IMR-90 (cell line): ENCODE results near the gene ZBTB44. TPM values are rescaled to one million over a fixed set of nuclear protein-coding genes. Genes with fewer than 3 reads are reported as not detected.

ENCODE experiments used
- ATAC-seq: fragments of 200-7000 bp; cut with Tn5 transposase; 2 replicates; pipeline ENCODE4 v1.9.1; 2020; ENCODE audit warnings: low read depth, mild to moderate bottlenecking, moderate library complexity
- Bru-seq: library from RNA; stranded (reverse); fragments of 400-500 nt; gene quantifications from one replicate; lab custom pipeline; 2021; lab: Mats Ljungman, UMichigan
- BruChase-seq, 2 experiments: library from RNA; stranded (reverse); fragments of 400-500 nt; gene quantifications; one replicate each; lab custom pipeline; 2021; lab: Mats Ljungman, UMichigan
- BruUV-seq: library from RNA; stranded (reverse); fragments of 400-500 nt; replicated peaks from 2 replicates; lab custom pipeline; 2021; lab: Mats Ljungman, UMichigan
- CTCF ChIA-PET: fragments of 300-600 bp; formaldehyde crosslinking; extraction: SDS; loops from one replicate; lab custom pipeline; 2021; ENCODE audit warnings: antibody characterized with exemption; lab: Yijun Ruan, JAX
- POLR2A ChIA-PET: fragments of 300-600 bp; sonication (Branson Sonifier 250); formaldehyde crosslinking; loops from one replicate; lab custom pipeline; 2022; ENCODE audit warnings: antibody characterized with exemption; ENCODE audit not compliant: unreplicated experiment; lab: Charles Lee
- DNase-seq: peaks from one replicate; pipeline ENCODE4 v3.0.0; 2013
- H2AFZ ChIP-seq: replicated peaks from 2 replicates; pipeline ENCODE3; 2013; ENCODE audit warnings: low read length, mild to moderate bottlenecking; ENCODE audit not compliant: poor library complexity
- H2AK5ac ChIP-seq: 2 replicates; pipeline ENCODE4 v1.6.1; 2013; ENCODE audit warnings: low read depth, low read length, inconsistent platforms
- H2AK9ac ChIP-seq: replicated peaks from 2 replicates; pipeline ENCODE3; 2013; ENCODE audit warnings: mild to moderate bottlenecking, low read depth, low read length, moderate library complexity; ENCODE audit not compliant: poor library complexity
- H2BK120ac ChIP-seq: 2 replicates; pipeline ENCODE4 v1.6.1; 2013; ENCODE audit warnings: low read depth, low read length, inconsistent platforms
- H2BK15ac ChIP-seq: 3 replicates; pipeline ENCODE4 v1.6.1; 2013; ENCODE audit warnings: low read depth, low read length, inconsistent platforms
- H2BK20ac ChIP-seq: 2 replicates; pipeline ENCODE4 v1.6.1; 2013; ENCODE audit warnings: low read depth, mild to moderate bottlenecking, inconsistent platforms, low read length, moderate library complexity
- H2BK5ac ChIP-seq: 2 replicates; pipeline ENCODE4 v1.6.1; 2013; ENCODE audit warnings: mild to moderate bottlenecking, low read depth, low read length, inconsistent platforms; ENCODE audit not compliant: poor library complexity, severe bottlenecking
- H3K14ac ChIP-seq: replicated peaks from 2 replicates; pipeline ENCODE4 v1.6.1; 2013; ENCODE audit warnings: low read depth, low read length, inconsistent platforms
- H3K18ac ChIP-seq: 2 replicates; pipeline ENCODE4 v1.6.1; 2013; ENCODE audit warnings: low read depth, low read length, control low read depth
- H3K23ac ChIP-seq: 2 replicates; pipeline ENCODE4 v1.6.1; 2013; ENCODE audit warnings: low read depth, low read length, inconsistent platforms
- H3K27ac ChIP-seq: 2 replicates; pipeline ENCODE4 v1.5.1; 2013; ENCODE audit warnings: mild to moderate bottlenecking, control low read depth, low read length; ENCODE audit not compliant: insufficient read depth
- H3K27me3 ChIP-seq: 2 replicates; pipeline ENCODE4 v1.6.1; 2013; ENCODE audit warnings: low read length; ENCODE audit not compliant: control insufficient read depth, insufficient read depth
- H3K36me3 ChIP-seq: 2 replicates; pipeline ENCODE4 v1.6.1; 2013; ENCODE audit warnings: low read length, mixed read lengths; ENCODE audit not compliant: control insufficient read depth, insufficient read depth
- H3K4ac ChIP-seq: 2 replicates; pipeline ENCODE4 v1.6.1; 2013; ENCODE audit warnings: low read depth, low read length, inconsistent platforms
- H3K4me1 ChIP-seq: 2 replicates; pipeline ENCODE4 v1.6.1; 2013; ENCODE audit warnings: low read length, mixed read lengths; ENCODE audit not compliant: control insufficient read depth, insufficient read depth
- H3K4me2 ChIP-seq: 2 replicates; pipeline ENCODE4 v1.6.1; 2013; ENCODE audit warnings: low read depth, mild to moderate bottlenecking, control low read depth, low read length, moderate library complexity
- H3K4me3 ChIP-seq: 2 replicates; pipeline ENCODE4 v1.5.1; 2013; ENCODE audit warnings: low read depth, mild to moderate bottlenecking, control low read depth, low read length, moderate library complexity; ENCODE audit not compliant: insufficient read depth
- H3K56ac ChIP-seq: 2 replicates; pipeline ENCODE4 v1.6.1; 2013; ENCODE audit warnings: low read length, inconsistent platforms; ENCODE audit not compliant: insufficient read depth; ENCODE audit errors: extremely low read depth
- H3K79me1 ChIP-seq, 2 experiments: 2 replicates each; pipeline ENCODE4 v1.6.1; 2013; ENCODE audit warnings: low read length in 2 of 2, inconsistent platforms in 1 of 2, low read depth in 1 of 2
- H3K9ac ChIP-seq: 2 replicates; pipeline ENCODE4 v1.6.1; 2013; ENCODE audit warnings: low read depth, low read length, control low read depth
- H3K9me1 ChIP-seq: 2 replicates; pipeline ENCODE4 v1.6.1; 2013; ENCODE audit warnings: low read length, inconsistent platforms; ENCODE audit not compliant: insufficient read depth
- H3K9me3 ChIP-seq: 2 replicates; pipeline ENCODE4 v1.6.1; 2013; ENCODE audit warnings: low read length; ENCODE audit not compliant: control insufficient read depth, insufficient read depth
- H4K20me1 ChIP-seq: 2 replicates; pipeline ENCODE4 v1.6.1; 2013; ENCODE audit warnings: low read length, inconsistent platforms; ENCODE audit not compliant: insufficient read depth
- H4K5ac ChIP-seq: 2 replicates; pipeline ENCODE4 v1.6.1; 2013; ENCODE audit warnings: mild to moderate bottlenecking, low read depth, low read length, control low read depth
- H4K8ac ChIP-seq, 2 experiments: 2 replicates each; pipeline ENCODE4 v1.6.1; 2013; ENCODE audit warnings: low read depth in 2 of 2, low read length in 2 of 2, control low read depth in 1 of 2, inconsistent platforms in 1 of 2
- H4K91ac ChIP-seq: 2 replicates; pipeline ENCODE4 v1.6.1; 2013; ENCODE audit warnings: low read depth, low read length, inconsistent platforms; ENCODE audit not compliant: insufficient read depth
- BHLHE40 ChIP-seq: fragments of 150-350 bp; IDR thresholded peaks from 2 replicates; pipeline ENCODE4 v1.6.1; 2016; ENCODE audit warnings: mild to moderate bottlenecking, low read depth, low read length
- CEBPB ChIP-seq: IDR thresholded peaks from 2 replicates; pipeline ENCODE4 v1.6.1; 2012; ENCODE audit warnings: low read depth, low read length, improper control_type of control experiment
- CHD1 ChIP-seq: IDR thresholded peaks from 2 replicates; pipeline ENCODE4 v1.6.1; 2012; ENCODE audit warnings: low read depth, low read length, improper control_type of control experiment
- ELK1 ChIP-seq: fragments of 150-350 bp; IDR thresholded peaks from 2 replicates; pipeline ENCODE4 v1.6.1; 2016; ENCODE audit warnings: low read depth, mild to moderate bottlenecking, low read length, moderate library complexity, borderline replicate concordance
- MAZ ChIP-seq: IDR thresholded peaks from 2 replicates; pipeline ENCODE4 v1.6.1; 2012; ENCODE audit warnings: low read depth, mild to moderate bottlenecking, low read length, improper control_type of control experiment, moderate library complexity, borderline replicate concordance
- WGBS, 2 experiments: methylation state at CpG; one replicate each; pipeline versions ENCODE4 v1.1.5 to v1.1.7; 2013; ENCODE audit warnings: missing lambda C conversion rate in 2 of 2; ENCODE audit not compliant: insufficient read length in 1 of 2; ENCODE audit errors: extremely low coverage in 2 of 2; 5-methylcytosine and 5-hydroxymethylcytosine counted together
- dilution Hi-C: fragments of 300-500 bp; cut with HindIII; formaldehyde crosslinking; loops from one replicate; pipeline ENCODE4 v1.14.3; 2018; ENCODE audit warnings: low sequenced_read_pairs; ENCODE audit not compliant: unreplicated experiment
- in situ Hi-C: fragments of 300-500 bp; cut with MboI; formaldehyde crosslinking; loops from 3 replicates; pipeline ENCODE4 v1.14.3; 2019; ENCODE audit warnings: low sequenced_read_pairs, inconsistent platforms, mixed read lengths
- intact Hi-C: fragments of 100-400 bp; cut with micrococcal nuclease; formaldehyde crosslinking; loops from 2 replicates; pipeline ENCODE4 v1.10.0; 2022
- long read RNA-seq: library from polyadenylated mRNA; unstranded; transcript quantifications from one replicate; pipeline ENCODE4 v2.0.0, GENCODE V29; 2021; ENCODE audit not compliant: unreplicated experiment
- polyA plus RNA-seq, 3 experiments: library from polyadenylated mRNA; depleted of rRNA; stranded (reverse); fragments of >200 nt; gene quantifications; 2 replicates each; pipeline ENCODE4 v1.2.3, GENCODE V29; 2012; ENCODE audit warnings: low replicate concordance in 1 of 3
- total RNA-seq: library from RNA; depleted of rRNA; stranded (reverse); fragments of >200 nt; gene quantifications from 2 replicates; pipeline ENCODE4 v1.2.3, GENCODE V29; 2012; rRNA removed

ZBTB44 gene
- total RNA-seq (19.4 and 23.3 TPM in 2 replicates), polyA plus RNA-seq (2012; rRNA removed) (5.2 and 6.9 TPM in 2 replicates), Bru-seq, nascent RNA (percentile 81 among the genes with signal in this experiment), BruChase-seq, experiment 1, labeled RNA remaining after a 6-hour chase (percentile 84 among the genes with signal in this experiment), BruChase-seq, experiment 2, labeled RNA remaining after a 2-hour chase (percentile 87 among the genes with signal in this experiment)
- polyA plus RNA-seq (2012; cell fraction: cytosol; rRNA removed), result 1.7 and 2.8 TPM in 2 replicates
- polyA plus RNA-seq (2012; cell fraction: nucleus; rRNA removed; ENCODE audit: low replicate concordance), result 3.2 and 24.8 TPM in 2 replicates
- long read RNA-seq, full-length matches to known transcripts, result 1 of 7 reads
- long read RNA-seq, partial matches to known transcripts, result 1 of 7 reads
- long read RNA-seq, other reads (novel, unspliced or antisense), result 5 of 7 reads

- peak within 1 kb of the TSS; percentile 8 for H2BK120ac ChIP-seq
- peak within 1 kb of the TSS; percentile 96 for H2AFZ ChIP-seq
- peaks cover 6% of the 10 kb centered on the region; the same call in 1 of the 2 replicates for H3K4me1 ChIP-seq
- peak within 1 kb of the TSS; percentile 99 for H3K18ac ChIP-seq
- peaks cover 3 to 10% of the 10 kb centered on the region in 2 experiments for H3K79me1 ChIP-seq
- H2BK15ac ChIP-seq, result peak within 1 kb of the TSS; percentile 31; the same call in 1 of the 3 replicates
- no peaks in the 10 kb centered on the region for H3K27me3 ChIP-seq
- H4K91ac ChIP-seq, result peak within 1 kb of the TSS; percentile 62
- peak within 1 kb of the TSS; percentile 94 to 99 for H4K8ac ChIP-seq
- DNase-seq, result peak; percentile 85
- peak within 1 kb of the TSS; percentile 36 for H3K14ac ChIP-seq
- peaks cover 3% of the 10 kb centered on the region; the same call in 1 of the 2 replicates for H3K9me3 ChIP-seq
- peak within 1 kb of the TSS; percentile 91 for H3K9ac ChIP-seq
- H3K4ac ChIP-seq, result peak within 1 kb of the TSS; percentile 52
- H2AK9ac ChIP-seq, result peak within 1 kb of the TSS; percentile 91
- no peaks in the 10 kb centered on the region for H3K36me3 ChIP-seq
- H4K5ac ChIP-seq, result peak within 1 kb of the TSS; percentile 100
- H4K20me1 ChIP-seq, result peaks cover 5% of the 10 kb centered on the region; the same call in 1 of the 2 replicates
- WGBS, 2 experiments, result 13% methylated on average over 3 of the region's 42 CpGs; no CpG with 5 or more reads in 1 of the 2 experiments
- peak within 1 kb of the TSS; percentile 96 for H3K4me2 ChIP-seq
- H2AK5ac ChIP-seq, result peak within 1 kb of the TSS; percentile 5; the same call in 1 of the 2 replicates
- peak within 1 kb of the TSS; percentile 1; the same call in 1 of the 2 replicates for H3K56ac ChIP-seq
- ATAC-seq, result peak; percentile 94
- peak within 1 kb of the TSS; percentile 99 for H3K4me3 ChIP-seq
- ChIA-PET POLR2A (interaction anchor here (0.6 kb wide), 4 partner anchors 36 to 846 kb away, joined by 3 to 12 read pairs (median 8); no protein-coding TSS in a partner anchor), CTCF (no interaction called here)
- BruUV-seq, result no TSS peak
- H2BK5ac ChIP-seq, result peak within 1 kb of the TSS; percentile 74
- intact Hi-C loops, result loop anchor here (5.0 to 10.0 kb wide), 2 partner anchors 70 to 112 kb away; partner anchors contain the start of gene ADAMTS8
- dilution Hi-C loops, result no loop called here
- peak within 1 kb of the TSS; percentile 8 for H2BK20ac ChIP-seq
- in situ Hi-C loops, result no loop called here
- H3K9me1 ChIP-seq, result 0 out of 2 replicates have a peak, but pooled peaks cover 2% of the 10 kb centered on the region
- peak within 1 kb of the TSS; percentile 85 for H3K27ac ChIP-seq
- peak within 1 kb of the TSS; percentile 26; the same call in 1 of the 2 replicates for H3K23ac ChIP-seq
- TF ChIP-seq CHD1, result no peak
- TF ChIP-seq BHLHE40, result peak; percentile 59; the same call in 1 of the 2 replicates
- peak; percentile 97 for TF ChIP-seq CEBPB
- peak; percentile 68; the same call in 1 of the 2 replicates for TF ChIP-seq MAZ
- TF ChIP-seq ELK1, result no peak
Measured at GRCh38 chr11:130314750-130315285, at the start of gene ZBTB44. ZBTB44 (minus strand) TSS chr11:130314917; CDS start chr11:130261873, 53,044 bp downstream.
